ENCODE measurements around the gene RAB11FIP4. TPM values are rescaled to one million over a fixed set of nuclear protein-coding genes. Genes with fewer than 3 reads are reported as not detected.

RAB11FIP4 gene
- total and polyA plus RNA-seq, 12 donors: 0.48 to 3.8 (median 2.3) TPM

GRCh38 chr17:31433811-31434726, 42.6 kb downstream of the RAB11FIP4 start:
- H3K36me3 ChIP-seq (replicated peaks in 1 of 2): no peaks in the 10 kb centered on the region
- no peak for DNase-seq
- intact Hi-C loops (cut with DNase I): no loop called here
- TF ChIP-seq POLR2A (IDR thresholded peaks at IDR 0.05): no peak
- TF ChIP-seq CTCF (IDR thresholded peaks at IDR 0.05): no peak
- no peak overlapping the region for H3K27ac ChIP-seq
- no peak overlapping the region for H3K4me3 ChIP-seq
- 76 to 81% (median 81%) methylated on average over 21 of the region's 21 CpGs for WGBS, 4 donors
- peaks cover 3% of the 10 kb centered on the region for H3K27me3 ChIP-seq
- no peaks in the 10 kb centered on the region for H3K9me3 ChIP-seq (replicated peaks in 1 of 3)
- no peaks in the 10 kb centered on the region for H3K4me1 ChIP-seq (replicated peaks in 1 of 2)

GRCh38 chr17:31434727-31435050, 43.2 kb downstream of the RAB11FIP4 start:
- no peaks in the 10 kb centered on the region for H3K9me3 ChIP-seq (replicated peaks in 1 of 3)
- intact Hi-C loops (cut with DNase I): loop anchor here (5.0 kb wide), 2 partner anchors 88 to 408 kb away; no protein-coding TSS in a partner anchor
- no peak for DNase-seq
- H3K36me3 ChIP-seq (replicated peaks in 1 of 2): no peaks in the 10 kb centered on the region
- no peak overlapping the region for H3K27ac ChIP-seq
- no peak for TF ChIP-seq POLR2A (IDR thresholded peaks at IDR 0.05)
- no peak for TF ChIP-seq CTCF (IDR thresholded peaks at IDR 0.05)
- H3K4me1 ChIP-seq (replicated peaks in 1 of 2): no peaks in the 10 kb centered on the region
- 86 to 95% (median 92%) methylated on average over 5 to 8 of the region's 8 CpGs for WGBS, 4 donors
- H3K27me3 ChIP-seq: peaks cover 3% of the 10 kb centered on the region
- no peak overlapping the region for H3K4me3 ChIP-seq

GRCh38 chr17:31435581-31435980, 44.1 kb downstream of the RAB11FIP4 start:
- Histone ChIP-seq H3K27ac (no peak overlapping the region), H3K4me1 (replicated peaks in 1 of 2) (no peaks in the 10 kb centered on the region), H3K36me3 (replicated peaks in 1 of 2) (no peaks in the 10 kb centered on the region), H3K27me3 (no peaks in the 10 kb centered on the region), H3K4me3 (no peak overlapping the region), H3K9me3 (replicated peaks in 1 of 3) (no peaks in the 10 kb centered on the region)
- intact Hi-C loops (cut with DNase I): loop anchor here (5.0 kb wide), 2 partner anchors 87 to 407 kb away; no protein-coding TSS in a partner anchor
- no peak for DNase-seq
- 57 to 81% (median 76%) methylated on average over 1 to 2 of the region's 2 CpGs; no CpG with 5 or more reads in 1 of the 4 donors for WGBS, 4 donors
- TF ChIP-seq POLR2A (IDR thresholded peaks at IDR 0.05): no peak
- no peak for TF ChIP-seq CTCF (IDR thresholded peaks at IDR 0.05)

- Histone ChIP-seq H3K4me3 (no peak overlapping the region), H3K4me1 (replicated peaks in 1 of 2) (no peaks in the 10 kb centered on the region), H3K9me3 (replicated peaks in 1 of 3) (no peaks in the 10 kb centered on the region), H3K36me3 (replicated peaks in 1 of 2) (no peaks in the 10 kb centered on the region), H3K27ac (no peak overlapping the region), H3K27me3 (no peaks in the 10 kb centered on the region)
- TF ChIP-seq CTCF (IDR thresholded peaks at IDR 0.05): no peak
- no peak for TF ChIP-seq POLR2A (IDR thresholded peaks at IDR 0.05)
- intact Hi-C loops (cut with DNase I): loop anchor here (2.0 to 5.0 kb wide), 3 partner anchors 84 to 405 kb away; no protein-coding TSS in a partner anchor
- 51 to 64% (median 59%) methylated on average over 2 to 11 of the region's 11 CpGs for WGBS, 4 donors
- no peak for DNase-seq
Measured at GRCh38 chr17:31437720-31438400, 46.4 kb downstream of the RAB11FIP4 start.
